Neural crest cell (in vitro differentiated cells): ENCODE results near the gene ZNF521. TPM values are rescaled to one million over a fixed set of nuclear protein-coding genes. Genes with fewer than 3 reads are reported as not detected.

Experiments used
- DNase-seq: peaks from one replicate; pipeline ENCODE4 v3.0.0; 2021; ENCODE audit warnings: low read depth, mixed read lengths, low spot score
- H3K27ac Mint-ChIP-seq: one replicate; pipeline ENCODE4 v1.8.0; 2021; ENCODE audit warnings: mild to moderate bottlenecking, mixed read lengths; ENCODE audit not compliant: unreplicated experiment
- H3K27me3 Mint-ChIP-seq: 2 replicates; pipeline ENCODE4 v1.8.0; 2021; ENCODE audit warnings: low read depth, mild to moderate bottlenecking, mixed read lengths
- H3K36me3 Mint-ChIP-seq: 2 replicates; pipeline ENCODE4 v1.8.0; 2021; ENCODE audit warnings: low read depth, mild to moderate bottlenecking, mixed read lengths
- H3K4me1 Mint-ChIP-seq: 2 replicates; pipeline ENCODE4 v1.8.0; 2021; ENCODE audit warnings: mixed read lengths
- H3K4me3 Mint-ChIP-seq: one replicate; pipeline ENCODE4 v1.8.0; 2021; ENCODE audit warnings: mild to moderate bottlenecking, mixed read lengths
- H3K9me3 Mint-ChIP-seq: 2 replicates; pipeline ENCODE4 v1.8.0; 2021; ENCODE audit warnings: mixed read lengths
- CTCF ChIP-seq: fragments of 200-600 bp; sonication (generic); conservative IDR thresholded peaks from 2 replicates; pipeline ENCODE4 v1.5.0; 2021; ENCODE audit warnings: antibody characterized with exemption, mild to moderate bottlenecking
- total RNA-seq: library from RNA; stranded (reverse); gene quantifications from 2 replicates; pipeline ENCODE4 v1.2.1, GENCODE V29; 2021

ZNF521 gene
- total RNA-seq, 1 donor from 2014 or later: 86.1 TPM

GRCh38 chr18:25062720-25063119, 289.2 kb downstream of the ZNF521 start:
- H3K9me3 Mint-ChIP-seq: no peaks in the 10 kb centered on the region
- DNase-seq: no peak
- H3K4me3 Mint-ChIP-seq: no peak overlapping the region
- no peak overlapping the region for H3K27ac Mint-ChIP-seq
- no peaks in the 10 kb centered on the region for H3K27me3 Mint-ChIP-seq
- H3K4me1 Mint-ChIP-seq: peaks cover 20% of the 10 kb centered on the region
- H3K36me3 Mint-ChIP-seq: peaks cover 4% of the 10 kb centered on the region
- no peak for TF ChIP-seq CTCF

GRCh38 chr18:25061395-25061794, 290.6 kb downstream of the ZNF521 start:
- no peak for TF ChIP-seq CTCF
- no peak for DNase-seq
- H3K36me3 Mint-ChIP-seq: peaks cover 4% of the 10 kb centered on the region
- no peak overlapping the region for H3K4me3 Mint-ChIP-seq
- no peaks in the 10 kb centered on the region for H3K27me3 Mint-ChIP-seq
- no peak overlapping the region for H3K27ac Mint-ChIP-seq
- H3K4me1 Mint-ChIP-seq: peaks cover 9% of the 10 kb centered on the region
- H3K9me3 Mint-ChIP-seq: no peaks in the 10 kb centered on the region

GRCh38 chr18:25058521-25058920, 293.4 kb downstream of the ZNF521 start:
- no peaks in the 10 kb centered on the region for H3K9me3 Mint-ChIP-seq
- H3K36me3 Mint-ChIP-seq: peaks cover 4% of the 10 kb centered on the region
- H3K27ac Mint-ChIP-seq: no peak overlapping the region
- peaks cover 7% of the 10 kb centered on the region for H3K4me1 Mint-ChIP-seq
- no peaks in the 10 kb centered on the region for H3K27me3 Mint-ChIP-seq
- no peak overlapping the region for H3K4me3 Mint-ChIP-seq
- no peak for TF ChIP-seq CTCF
- DNase-seq: no peak

- H3K4me1 Mint-ChIP-seq: peaks cover 7% of the 10 kb centered on the region
- DNase-seq: no peak
- H3K27me3 Mint-ChIP-seq: no peaks in the 10 kb centered on the region
- H3K4me3 Mint-ChIP-seq: no peak overlapping the region
- H3K27ac Mint-ChIP-seq: no peak overlapping the region
- H3K36me3 Mint-ChIP-seq: peaks cover 4% of the 10 kb centered on the region
- H3K9me3 Mint-ChIP-seq: no peaks in the 10 kb centered on the region
- TF ChIP-seq CTCF: no peak
These were observed 294.4 kb downstream of the ZNF521 start for GRCh38 chr18:25057491-25058050.

- no peak overlapping the region for H3K27ac Mint-ChIP-seq
- no peak for TF ChIP-seq CTCF
- peaks cover 4% of the 10 kb centered on the region for H3K4me1 Mint-ChIP-seq
- no peaks in the 10 kb centered on the region for H3K27me3 Mint-ChIP-seq
- DNase-seq: no peak
- H3K9me3 Mint-ChIP-seq: no peaks in the 10 kb centered on the region
- no peak overlapping the region for H3K4me3 Mint-ChIP-seq
- H3K36me3 Mint-ChIP-seq: peaks cover 1% of the 10 kb centered on the region
These were observed 295.5 kb downstream of the ZNF521 start for GRCh38 chr18:25056429-25056828.
